Activated CD4-positive, alpha-beta T cell treated with anti-CD3 and anti-CD28 coated beads for 48 hours (primary cell): ENCODE data around the gene RAPGEF1.
A peak's percentile ranks its signal among the peaks of the same experiment; 100 is the strongest.

Experiments
- DNase-seq: peaks from one replicate; pipeline ENCODE4 v3.0.0-alpha.2; 2020

RAPGEF1 gene

DNA sequence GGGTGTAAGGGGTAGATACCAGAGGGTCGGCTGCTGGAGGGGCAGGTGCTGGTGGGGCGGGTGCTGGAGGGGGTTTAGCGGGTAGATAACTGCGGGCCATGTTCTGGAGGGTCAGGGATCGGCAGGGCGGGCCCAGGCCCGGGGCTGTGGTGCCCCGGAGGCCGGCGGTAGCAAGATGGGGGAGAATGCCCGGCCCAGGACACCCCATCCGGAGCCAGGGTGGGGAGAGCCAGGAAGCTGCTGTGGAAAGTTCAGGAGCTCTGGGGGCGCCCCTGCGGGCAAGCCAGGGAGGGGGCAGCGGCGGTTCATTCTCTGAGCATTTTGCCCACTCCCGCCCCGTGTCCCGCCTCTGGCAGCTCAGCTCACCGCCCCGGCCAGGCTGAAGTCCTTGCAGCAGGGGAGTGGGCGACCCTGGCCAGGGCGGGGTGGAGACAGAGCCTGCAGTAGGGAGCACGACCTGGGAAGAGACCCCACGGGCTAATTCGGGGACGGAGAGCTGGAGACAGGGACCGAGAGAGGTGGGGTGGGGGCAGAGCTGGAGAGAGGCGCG is 194.0 kb downstream of the RAPGEF1 start:
- DNase-seq = no peak

DNA sequence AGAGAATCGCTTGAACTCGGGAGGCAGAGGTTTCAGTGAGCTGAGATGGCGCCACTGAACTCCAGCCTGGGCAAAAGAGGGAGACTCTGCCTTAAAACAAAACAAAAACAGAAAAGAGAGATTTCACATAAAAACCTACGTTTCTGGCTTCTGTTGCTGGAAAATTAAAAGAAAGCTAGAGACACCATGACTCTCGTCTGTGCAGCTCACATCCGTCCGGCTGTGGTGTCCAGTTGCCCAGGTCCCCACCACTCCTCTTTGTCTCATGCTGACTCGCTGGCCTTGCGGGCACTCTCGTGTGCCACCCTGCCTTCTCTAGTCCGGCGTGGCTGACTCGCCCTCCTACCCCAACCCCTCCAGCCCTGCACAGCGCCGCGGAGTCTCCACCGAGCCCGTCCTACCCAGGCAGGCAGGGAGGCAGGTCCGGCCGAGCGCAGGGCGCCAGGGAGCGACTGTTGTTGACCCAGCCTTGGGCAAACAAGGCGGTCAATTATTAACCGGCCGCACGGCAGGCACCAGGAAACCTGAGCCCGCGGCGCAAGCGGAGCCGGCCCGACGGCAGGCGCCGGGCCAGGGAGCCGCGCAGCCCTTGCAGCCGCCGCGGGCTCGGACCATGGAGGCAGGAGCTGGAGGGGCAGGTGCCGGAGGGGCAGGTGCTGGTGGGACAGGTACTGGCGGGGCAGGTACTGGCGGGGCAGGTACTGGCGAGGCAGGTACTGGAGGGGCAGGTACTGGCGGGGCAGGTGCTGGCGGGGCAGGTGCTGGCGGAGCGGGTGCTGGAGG is 194.7 kb downstream of the RAPGEF1 start, which contains the start of gene PRRT1B:
Gene PRRT1B, plus strand, starts transcription at position 521 of the 783 bp plus-strand sequence. Its CDS starts 93 bp downstream, at position 614.
- DNase-seq = no peak

DNA sequence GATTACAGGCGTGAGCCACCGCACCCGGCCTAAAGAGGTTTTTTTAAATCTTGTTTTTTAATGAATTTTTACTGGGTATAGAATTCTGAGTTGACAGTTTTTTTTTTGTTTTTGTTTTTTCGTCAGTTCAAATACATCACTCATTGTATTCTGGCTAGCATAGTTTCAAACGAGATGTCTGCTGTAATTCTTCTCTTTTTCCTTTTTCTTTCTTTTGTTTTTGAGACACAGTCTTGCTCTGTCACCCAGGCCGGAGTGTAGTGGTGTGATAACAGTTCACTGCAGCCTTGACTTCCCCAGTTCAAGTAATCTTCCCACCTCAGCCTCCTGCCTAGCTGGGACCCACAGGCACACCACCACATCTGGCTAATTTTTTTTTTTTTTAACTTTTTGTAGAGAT is 196.7 kb downstream of the RAPGEF1 start:
- no peak for DNase-seq

GRCh38 chr9:131539223-131539923 is 200.5 kb downstream of the RAPGEF1 start:
- no peak for DNase-seq

DNA sequence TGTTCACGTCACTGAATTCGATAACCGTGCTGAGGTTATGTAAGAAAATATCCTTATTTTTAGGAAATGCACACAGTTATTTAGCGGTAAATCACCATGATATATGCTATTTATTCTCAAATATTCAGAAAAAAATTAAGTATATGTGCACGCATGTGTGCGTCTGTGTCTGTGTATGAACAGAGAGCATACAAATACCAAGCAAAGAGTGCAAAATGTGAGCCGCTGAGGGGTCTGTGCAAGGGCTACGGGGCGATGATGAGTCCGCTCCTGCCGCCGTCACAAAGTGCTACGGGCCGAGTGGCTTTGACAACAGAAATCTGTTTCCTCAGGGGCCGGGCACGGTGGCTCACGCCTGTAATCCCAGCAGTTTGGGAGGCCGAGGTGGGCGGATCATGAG is 201.9 kb downstream of the RAPGEF1 start:
- no peak for DNase-seq

- no peak for DNase-seq
These were observed 205.1 kb downstream of the RAPGEF1 start for GRCh38 chr9:131534721-131535237.

GRCh38 chr9:131530920-131531832 is 208.7 kb downstream of the RAPGEF1 start, which contains the start of gene UCK1:
Gene UCK1 (minus strand): TSS chr9:131531263. CDS start chr9:131531174, 89 bp downstream.
- DNase-seq = peak; percentile 84

DNA sequence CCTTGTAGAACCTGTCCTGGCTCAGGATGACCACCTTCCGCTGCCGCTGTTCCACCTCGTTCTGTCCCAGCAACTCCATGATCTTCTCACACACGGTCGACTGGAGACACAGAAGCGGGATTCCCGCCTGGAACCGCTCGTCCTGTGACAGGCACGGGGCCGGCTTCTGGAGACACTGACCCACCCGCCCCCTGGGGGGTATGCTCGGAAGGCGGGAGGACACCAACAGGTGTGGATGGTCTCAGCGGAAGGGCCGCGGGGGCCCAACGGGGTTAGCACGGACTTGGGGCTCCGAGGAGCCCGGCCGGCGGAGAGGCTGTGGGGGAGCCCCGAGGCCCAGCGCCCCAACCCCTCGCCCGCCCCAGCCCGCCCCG is 209.3 kb downstream of the RAPGEF1 start:
- peak; percentile 32 for DNase-seq

DNA sequence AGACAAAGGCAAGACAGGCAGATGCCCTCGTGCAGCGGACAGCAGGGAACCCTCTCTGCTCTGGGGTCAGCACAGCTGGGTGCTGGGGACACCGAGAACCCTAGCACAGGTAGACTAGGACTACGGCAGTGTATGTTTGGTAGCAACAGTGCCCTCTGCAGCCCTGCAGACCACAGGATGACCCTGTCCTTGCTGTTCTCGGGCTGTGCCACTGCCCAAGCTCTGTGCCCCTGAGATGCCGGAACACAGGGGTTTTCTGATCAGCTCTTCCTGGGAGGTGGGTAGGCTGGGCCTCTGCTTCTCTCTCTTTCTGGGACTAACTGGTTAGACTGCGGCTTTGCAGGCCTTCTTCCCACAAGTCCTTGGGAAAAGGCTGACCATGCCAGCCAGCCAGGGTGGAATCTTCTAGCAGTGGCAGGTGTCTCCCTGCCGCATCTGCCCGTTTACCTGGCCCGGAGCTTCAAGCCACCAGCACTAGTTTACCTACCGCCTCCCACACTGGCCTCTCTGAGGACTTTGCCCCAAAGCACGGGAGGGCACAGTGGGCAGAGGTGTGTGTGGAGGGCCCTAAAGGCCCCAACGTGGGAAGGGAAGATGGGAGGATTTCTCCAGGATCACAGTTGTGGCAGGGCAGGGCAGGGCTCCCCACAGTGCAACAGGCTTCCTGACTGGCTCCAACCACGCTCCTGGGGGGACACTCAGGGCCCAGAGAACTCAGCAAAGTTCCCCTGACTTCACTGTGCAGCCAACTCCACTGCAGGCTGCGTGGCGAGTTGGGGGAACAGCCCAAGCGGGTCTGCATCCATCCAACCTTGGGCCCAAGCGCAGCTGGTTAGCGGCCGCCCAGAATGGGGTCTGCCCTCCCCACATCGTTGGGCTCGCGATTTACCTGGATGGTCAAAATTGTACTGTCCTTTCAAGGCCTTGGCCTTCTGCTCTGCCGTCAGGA is 210.0 kb downstream of the RAPGEF1 start:
- no peak for DNase-seq

DNA sequence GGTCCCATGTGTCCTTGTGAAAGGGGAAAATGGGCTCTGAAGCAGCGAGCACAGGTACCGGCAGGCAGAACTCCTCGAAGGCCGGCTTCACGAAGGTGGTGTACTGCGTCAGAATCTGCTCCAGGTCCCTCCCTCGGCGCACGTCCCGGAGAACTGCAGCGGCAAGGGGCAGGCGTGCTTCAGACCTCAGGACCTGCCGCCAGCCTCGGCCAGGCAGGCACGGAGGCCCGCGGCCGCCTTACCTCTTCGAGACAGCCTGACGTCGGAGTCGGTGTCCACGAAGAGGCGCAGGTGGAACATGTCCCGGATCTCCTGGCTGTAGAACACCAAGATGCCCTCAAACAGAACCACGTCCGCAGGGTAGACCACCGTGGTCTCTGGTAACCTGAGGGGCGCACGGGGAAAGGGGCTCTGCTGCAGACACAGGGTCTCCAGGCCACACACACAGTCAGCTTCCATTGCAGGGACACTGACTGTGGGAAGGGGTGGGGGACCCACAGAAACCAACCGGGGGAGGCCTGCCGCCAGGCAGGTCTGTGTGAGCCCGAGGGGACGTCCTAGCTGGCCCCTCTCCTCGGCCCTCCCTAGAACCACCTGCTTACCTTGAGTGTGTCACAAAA is 210.9 kb downstream of the RAPGEF1 start:
- no peak for DNase-seq

GRCh38 chr9:131528186-131528585 is 211.7 kb downstream of the RAPGEF1 start:
- no peak for DNase-seq
